Measurements from ENCODE around the gene PI4KA.
"Not testable (repeated sequence)": the region's sequence is repeated elsewhere in the genome, so short reads cannot be mapped to it uniquely, and the experiment has no call there.

Gene PI4KA

GRCh38 chr22:20664594-20664959 lies 194.0 kb downstream of the PI4KA start:
- no peak for DNase-seq (ENCODE audit: low read depth)

GRCh38 chr22:20663941-20664593 lies 194.5 kb downstream of the PI4KA start:
- no peak for DNase-seq (ENCODE audit: low read depth)

- no peak for DNase-seq (ENCODE audit: low read depth)
Observed at GRCh38 chr22:20663137-20663828, 195.3 kb downstream of the PI4KA start.

GRCh38 chr22:20662524-20663036 lies 196.0 kb downstream of the PI4KA start:
- DNase-seq (ENCODE audit: low read depth) = not testable (repeated sequence)

GRCh38 chr22:20661473-20661872 lies 197.1 kb downstream of the PI4KA start:
- DNase-seq (ENCODE audit: low read depth) = no peak

GRCh38 chr22:20660441-20661054 lies 198.1 kb downstream of the PI4KA start:
- no peak for DNase-seq (ENCODE audit: low read depth)

- no peak for DNase-seq (ENCODE audit: low read depth)
Observed at GRCh38 chr22:20659920-20660319, 198.7 kb downstream of the PI4KA start.

GRCh38 chr22:20659258-20659657 lies 199.4 kb downstream of the PI4KA start:
- DNase-seq (ENCODE audit: low read depth) = no peak

- DNase-seq (ENCODE audit: low read depth) = no peak
Observed at GRCh38 chr22:20658433-20659222, 200.0 kb downstream of the PI4KA start.

- no peak for DNase-seq (ENCODE audit: low read depth)
Observed at GRCh38 chr22:20657963-20658362, 200.6 kb downstream of the PI4KA start.
